Transverse colon (tissue), 4 donors: ENCODE results near the gene AJAP1.

Source experiments
- EP300 ChIP-seq: sonication (generic); formaldehyde crosslinking; IDR thresholded peaks from one replicate; pipeline ENCODE4 v1.6.1; 2017; ENCODE audit warnings: antibody characterized with exemption, low read depth
- POLR2A ChIP-seq: fragments of 450-650 bp; IDR thresholded peaks from one replicate; pipeline ENCODE4 v1.6.1; 2016; ENCODE audit warnings: antibody characterized with exemption, mild to moderate bottlenecking, moderate library complexity
- POLR2AphosphoS5 ChIP-seq, 3 donors: sonication (generic); formaldehyde crosslinking; IDR thresholded peaks; one replicate each; pipeline ENCODE4 v1.6.1; 2016; ENCODE audit warnings: antibody characterized with exemption in 3 of 3
- TF ChIP-seq, protein P1 (sequence below), 5 experiments: fragments of 200-600 bp in 3 of 5; fragments of 450-650 bp in 2 of 5; sonication (generic) in 3 of 5; IDR thresholded peaks; 1 replicate in 2 of 5; 2 replicates in 3 of 5; pipeline ENCODE4 v1.5.1; 2016 to 2017; ENCODE audit warnings: antibody characterized with exemption in 5 of 5, inconsistent platforms in 3 of 5, mild to moderate bottlenecking in 2 of 5, moderate library complexity in 1 of 5

DNA sequence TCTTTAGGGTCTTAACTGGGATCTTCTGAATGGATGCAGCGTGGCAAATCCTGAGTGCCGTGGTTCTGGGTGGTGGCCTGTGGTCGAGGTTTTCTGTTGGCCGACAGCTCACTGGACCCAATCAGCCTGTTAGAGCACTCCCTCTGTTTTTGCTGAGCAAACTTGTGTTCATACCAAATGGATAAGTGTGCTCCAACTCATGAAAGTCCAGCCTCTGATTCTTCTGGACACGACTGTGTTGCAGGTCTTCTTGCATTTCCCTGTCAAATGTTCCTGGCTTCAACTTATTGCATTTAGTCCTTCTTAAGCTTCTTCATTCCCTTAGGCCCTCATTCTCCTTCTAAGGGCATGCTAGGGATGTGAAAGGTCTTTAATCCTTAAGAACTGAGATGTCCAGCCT, 63.7 kb downstream of the AJAP1 start:
- TF ChIP-seq, protein P1, sequence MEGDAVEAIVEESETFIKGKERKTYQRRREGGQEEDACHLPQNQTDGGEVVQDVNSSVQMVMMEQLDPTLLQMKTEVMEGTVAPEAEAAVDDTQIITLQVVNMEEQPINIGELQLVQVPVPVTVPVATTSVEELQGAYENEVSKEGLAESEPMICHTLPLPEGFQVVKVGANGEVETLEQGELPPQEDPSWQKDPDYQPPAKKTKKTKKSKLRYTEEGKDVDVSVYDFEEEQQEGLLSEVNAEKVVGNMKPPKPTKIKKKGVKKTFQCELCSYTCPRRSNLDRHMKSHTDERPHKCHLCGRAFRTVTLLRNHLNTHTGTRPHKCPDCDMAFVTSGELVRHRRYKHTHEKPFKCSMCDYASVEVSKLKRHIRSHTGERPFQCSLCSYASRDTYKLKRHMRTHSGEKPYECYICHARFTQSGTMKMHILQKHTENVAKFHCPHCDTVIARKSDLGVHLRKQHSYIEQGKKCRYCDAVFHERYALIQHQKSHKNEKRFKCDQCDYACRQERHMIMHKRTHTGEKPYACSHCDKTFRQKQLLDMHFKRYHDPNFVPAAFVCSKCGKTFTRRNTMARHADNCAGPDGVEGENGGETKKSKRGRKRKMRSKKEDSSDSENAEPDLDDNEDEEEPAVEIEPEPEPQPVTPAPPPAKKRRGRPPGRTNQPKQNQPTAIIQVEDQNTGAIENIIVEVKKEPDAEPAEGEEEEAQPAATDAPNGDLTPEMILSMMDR (IDR thresholded peaks at IDR 0.05), result no peak
- TF ChIP-seq POLR2AphosphoS5 (IDR thresholded peaks at IDR 0.05), result no peak
- no peak for TF ChIP-seq POLR2A
- TF ChIP-seq EP300, result no peak
